Ecto neural progenitor cell (in vitro differentiated cells): Measurements from ENCODE around the gene SLCO1B1.
"Not testable (repeated sequence)": the region's sequence is repeated elsewhere in the genome, so short reads cannot be mapped to it uniquely, and the experiment has no call there.

Experiments
- DNase-seq: peaks from one replicate; pipeline ENCODE4 v3.0.0-alpha.2; 2018; ENCODE audit warnings: low spot score

The SLCO1B1 gene

GRCh38 chr12:21130998-21131397 lies at the start of gene SLCO1B1:
TSS of gene SLCO1B1 (plus strand) at chr12:21131194. CDS start at chr12:21141575, 10,381 bp downstream.
- DNase-seq: no peak

GRCh38 chr12:21084753-21085152 lies 46.2 kb upstream of the SLCO1B1 start:
- not testable (repeated sequence) for DNase-seq

- no peak for DNase-seq
Measured at GRCh38 chr12:21111732-21112131, 19.3 kb upstream of the SLCO1B1 start.

GRCh38 chr12:21113266-21113665 lies 17.7 kb upstream of the SLCO1B1 start:
- DNase-seq: no peak

- no peak for DNase-seq
Measured at GRCh38 chr12:21117995-21118394, 13.0 kb upstream of the SLCO1B1 start.

GRCh38 chr12:21118760-21119159 lies 12.2 kb upstream of the SLCO1B1 start:
- no peak for DNase-seq

- DNase-seq: no peak
Measured at GRCh38 chr12:21129351-21129750, 1.6 kb upstream of the SLCO1B1 start.

GRCh38 chr12:21129906-21130305 lies 1.1 kb upstream of the SLCO1B1 start:
- DNase-seq: no peak

GRCh38 chr12:21137318-21137999 lies 6.5 kb downstream of the SLCO1B1 start:
- not testable (repeated sequence) for DNase-seq

- DNase-seq: no peak
Measured at GRCh38 chr12:21138016-21138415, 7.0 kb downstream of the SLCO1B1 start.

- DNase-seq: no peak
Measured at GRCh38 chr12:21144309-21144708, 13.3 kb downstream of the SLCO1B1 start.

GRCh38 chr12:21149861-21150260 lies 18.9 kb downstream of the SLCO1B1 start:
- DNase-seq: not testable (repeated sequence)

- no peak for DNase-seq
Measured at GRCh38 chr12:21151184-21151583, 20.2 kb downstream of the SLCO1B1 start.

- no peak for DNase-seq
Measured at GRCh38 chr12:21155522-21156351, 24.7 kb downstream of the SLCO1B1 start.

GRCh38 chr12:21165048-21165447 lies 34.1 kb downstream of the SLCO1B1 start:
- DNase-seq: no peak

GRCh38 chr12:21169878-21170472 lies 39.0 kb downstream of the SLCO1B1 start:
- DNase-seq: peak; percentile 84

GRCh38 chr12:21172079-21172478 lies 41.1 kb downstream of the SLCO1B1 start:
- DNase-seq: no peak

- DNase-seq: no peak
Measured at GRCh38 chr12:21183721-21184275, 52.8 kb downstream of the SLCO1B1 start.

- no peak for DNase-seq
Measured at GRCh38 chr12:21190016-21190415, 59.0 kb downstream of the SLCO1B1 start.

- peak; percentile 49 for DNase-seq
Measured at GRCh38 chr12:21214433-21214832, 83.4 kb downstream of the SLCO1B1 start.

- no peak for DNase-seq
Measured at GRCh38 chr12:21219206-21219605, 88.2 kb downstream of the SLCO1B1 start.

- DNase-seq: no peak
Measured at GRCh38 chr12:21220266-21220665, 89.3 kb downstream of the SLCO1B1 start.

- no peak for DNase-seq
Measured at GRCh38 chr12:21221072-21221471, 90.1 kb downstream of the SLCO1B1 start.
